ENCODE data around the gene ANKUB1. TPM values are rescaled to one million over a fixed set of nuclear protein-coding genes. Genes with fewer than 3 reads are reported as not detected.

ANKUB1 gene
- total RNA-seq, 1 donor from 2014 or later, result not detected

DNA sequence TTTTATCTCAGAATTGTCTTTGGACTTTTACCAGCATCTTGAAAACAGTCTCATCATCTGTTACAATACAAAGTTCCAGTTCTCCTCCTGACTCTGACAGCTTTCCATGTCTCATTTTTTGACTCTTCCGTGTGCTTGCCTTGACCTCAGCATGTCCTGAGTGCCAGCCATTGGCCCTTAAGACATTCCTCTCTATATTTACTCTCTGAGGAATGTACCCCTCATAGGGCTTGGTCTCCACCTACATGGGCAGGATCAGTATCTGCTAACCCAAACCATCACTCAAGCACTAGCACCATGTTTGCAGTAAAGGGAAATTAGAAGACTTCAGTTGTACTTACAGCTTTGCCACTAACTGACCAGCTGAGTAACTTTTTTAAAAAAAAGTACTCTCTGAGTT, 16.2 kb downstream of the ANKUB1 start:
- DNase-seq, result no peak
- no peak overlapping the region for H3K4me3 Mint-ChIP-seq (ENCODE audit: unreplicated experiment)
- H3K9me3 Mint-ChIP-seq (ENCODE audit: unreplicated experiment), result no peaks in the 10 kb centered on the region
- peaks cover 5% of the 10 kb centered on the region for H3K27me3 Mint-ChIP-seq (ENCODE audit: unreplicated experiment)
- peaks cover 4% of the 10 kb centered on the region for H3K4me1 Mint-ChIP-seq (ENCODE audit: low read depth, unreplicated experiment)
- TF ChIP-seq, protein P1, sequence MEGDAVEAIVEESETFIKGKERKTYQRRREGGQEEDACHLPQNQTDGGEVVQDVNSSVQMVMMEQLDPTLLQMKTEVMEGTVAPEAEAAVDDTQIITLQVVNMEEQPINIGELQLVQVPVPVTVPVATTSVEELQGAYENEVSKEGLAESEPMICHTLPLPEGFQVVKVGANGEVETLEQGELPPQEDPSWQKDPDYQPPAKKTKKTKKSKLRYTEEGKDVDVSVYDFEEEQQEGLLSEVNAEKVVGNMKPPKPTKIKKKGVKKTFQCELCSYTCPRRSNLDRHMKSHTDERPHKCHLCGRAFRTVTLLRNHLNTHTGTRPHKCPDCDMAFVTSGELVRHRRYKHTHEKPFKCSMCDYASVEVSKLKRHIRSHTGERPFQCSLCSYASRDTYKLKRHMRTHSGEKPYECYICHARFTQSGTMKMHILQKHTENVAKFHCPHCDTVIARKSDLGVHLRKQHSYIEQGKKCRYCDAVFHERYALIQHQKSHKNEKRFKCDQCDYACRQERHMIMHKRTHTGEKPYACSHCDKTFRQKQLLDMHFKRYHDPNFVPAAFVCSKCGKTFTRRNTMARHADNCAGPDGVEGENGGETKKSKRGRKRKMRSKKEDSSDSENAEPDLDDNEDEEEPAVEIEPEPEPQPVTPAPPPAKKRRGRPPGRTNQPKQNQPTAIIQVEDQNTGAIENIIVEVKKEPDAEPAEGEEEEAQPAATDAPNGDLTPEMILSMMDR (IDR thresholded peaks at IDR 0.05; ENCODE audit: partially characterized antibody, unreplicated experiment), result no peak
- H3K36me3 Mint-ChIP-seq (ENCODE audit: unreplicated experiment), result peaks cover 4% of the 10 kb centered on the region
- H3K27ac Mint-ChIP-seq (ENCODE audit: unreplicated experiment), result no peak overlapping the region

- DNase-seq, result no peak
- Mint-ChIP-seq H3K27ac (ENCODE audit: unreplicated experiment) (no peak overlapping the region), H3K27me3 (ENCODE audit: unreplicated experiment) (peaks cover 6% of the 10 kb centered on the region), H3K36me3 (ENCODE audit: unreplicated experiment) (peaks cover 4% of the 10 kb centered on the region), H3K9me3 (ENCODE audit: unreplicated experiment) (no peaks in the 10 kb centered on the region), H3K4me1 (ENCODE audit: low read depth, unreplicated experiment) (peaks cover 7% of the 10 kb centered on the region), H3K4me3 (ENCODE audit: unreplicated experiment) (no peak overlapping the region)
- TF ChIP-seq, protein P1 (IDR thresholded peaks at IDR 0.05; ENCODE audit: partially characterized antibody, unreplicated experiment), result no peak
Measured at GRCh38 chr3:149772861-149773260, 19.5 kb downstream of the ANKUB1 start.

GRCh38 chr3:149771652-149772271, 20.6 kb downstream of the ANKUB1 start:
- Mint-ChIP-seq H3K27me3 (ENCODE audit: unreplicated experiment) (peaks cover 2% of the 10 kb centered on the region), H3K4me1 (ENCODE audit: low read depth, unreplicated experiment) (peaks cover 7% of the 10 kb centered on the region), H3K27ac (ENCODE audit: unreplicated experiment) (no peak overlapping the region), H3K36me3 (ENCODE audit: unreplicated experiment) (no peaks in the 10 kb centered on the region), H3K9me3 (ENCODE audit: unreplicated experiment) (no peaks in the 10 kb centered on the region), H3K4me3 (ENCODE audit: unreplicated experiment) (no peak overlapping the region)
- peak; percentile 68 for DNase-seq
- TF ChIP-seq, protein P1 (IDR thresholded peaks at IDR 0.05; ENCODE audit: partially characterized antibody, unreplicated experiment), result peak; percentile 74

GRCh38 chr3:149770246-149770645, 22.1 kb downstream of the ANKUB1 start:
- TF ChIP-seq, protein P1 (IDR thresholded peaks at IDR 0.05; ENCODE audit: partially characterized antibody, unreplicated experiment), result no peak
- no peak overlapping the region for H3K27ac Mint-ChIP-seq (ENCODE audit: unreplicated experiment)
- H3K4me3 Mint-ChIP-seq (ENCODE audit: unreplicated experiment), result no peak overlapping the region
- peaks cover 7% of the 10 kb centered on the region for H3K4me1 Mint-ChIP-seq (ENCODE audit: low read depth, unreplicated experiment)
- no peaks in the 10 kb centered on the region for H3K36me3 Mint-ChIP-seq (ENCODE audit: unreplicated experiment)
- H3K27me3 Mint-ChIP-seq (ENCODE audit: unreplicated experiment), result peaks cover 2% of the 10 kb centered on the region
- DNase-seq, result no peak
- no peaks in the 10 kb centered on the region for H3K9me3 Mint-ChIP-seq (ENCODE audit: unreplicated experiment)

DNA sequence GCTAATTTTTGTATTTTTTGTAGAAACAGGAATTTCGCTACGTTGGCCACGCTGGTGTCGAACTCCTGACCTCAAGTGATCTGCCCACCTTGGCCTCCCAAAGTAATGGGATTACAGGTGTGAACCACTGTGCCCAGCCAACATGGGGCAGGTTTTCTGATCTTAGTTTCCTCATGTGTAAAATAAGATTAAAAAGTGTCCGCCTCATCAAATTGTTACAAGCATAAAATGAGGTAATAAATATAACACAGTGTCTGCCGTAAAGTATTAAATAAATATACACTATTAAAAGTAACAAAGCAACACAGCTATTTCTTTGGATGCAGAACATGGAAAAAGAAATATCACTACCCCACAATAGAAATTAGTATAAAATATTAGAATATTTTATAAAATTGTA, 23.6 kb downstream of the ANKUB1 start:
- TF ChIP-seq, protein P1 (IDR thresholded peaks at IDR 0.05; ENCODE audit: partially characterized antibody, unreplicated experiment), result no peak
- H3K27ac Mint-ChIP-seq (ENCODE audit: unreplicated experiment), result no peak overlapping the region
- H3K36me3 Mint-ChIP-seq (ENCODE audit: unreplicated experiment), result no peaks in the 10 kb centered on the region

More for the DNA sequence above, 23.6 kb downstream of the ANKUB1 start:
- no peak for DNase-seq
- Mint-ChIP-seq H3K4me3 (ENCODE audit: unreplicated experiment) (no peak overlapping the region), H3K9me3 (ENCODE audit: unreplicated experiment) (no peaks in the 10 kb centered on the region), H3K4me1 (ENCODE audit: low read depth, unreplicated experiment) (peaks cover 7% of the 10 kb centered on the region), H3K27me3 (ENCODE audit: unreplicated experiment) (peaks cover 2% of the 10 kb centered on the region)

Measured in glutamatergic neuron (in vitro differentiated cells).